GM12891 (cell line): ENCODE data around the gene GDPD5.

ENCODE experiments used
- POLR2A ChIP-seq: IDR thresholded peaks from 2 replicates; pipeline ENCODE4 v1.6.1; 2011; ENCODE audit warnings: low read depth, low read length, control low read depth
- POLR2AphosphoS5 ChIP-seq: IDR thresholded peaks from 2 replicates; pipeline ENCODE4 v1.6.1; 2011; ENCODE audit warnings: low read depth, low read length, control low read depth

GRCh38 chr11:75447415-75447814, 78.3 kb downstream of the GDPD5 start:
- TF ChIP-seq POLR2AphosphoS5 (no peak), POLR2A (no peak)
